ENCODE data around the gene MAEA. TPM values are rescaled to one million over a fixed set of nuclear protein-coding genes. Genes with fewer than 3 reads are reported as not detected.

Gene MAEA
- total and polyA plus RNA-seq, 10 of the 15 experiments (the other 5 are each of a cell fraction or from before 2014, with no cell fraction given), result 3.6 to 67.1 (median 54.6) TPM

DNA sequence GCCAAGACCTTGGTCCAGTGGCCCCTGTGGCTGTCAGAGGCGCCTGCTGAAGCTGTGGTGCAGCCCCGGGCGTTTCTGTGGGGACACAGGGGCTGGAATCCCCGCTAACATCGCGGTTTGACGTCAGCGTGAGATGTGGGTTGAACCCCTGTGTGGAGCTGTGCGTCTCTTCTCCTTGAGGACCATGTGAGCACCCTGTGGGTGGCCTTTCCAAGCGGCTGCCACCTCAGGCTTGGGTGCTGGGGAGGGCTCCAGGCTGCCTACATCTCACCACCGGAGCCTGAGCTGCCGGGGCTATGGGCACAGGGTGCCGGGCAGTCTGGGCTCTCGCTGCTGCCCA, 85.0 kb downstream of the MAEA start (continued):
- no peak for TF ChIP-seq CUX1 (IDR thresholded peaks at IDR 0.05; ENCODE audit: insufficient replicate concordance, low read depth, low read length)
- no peak for TF ChIP-seq POU2F2 (IDR thresholded peaks at IDR 0.05; ENCODE audit: borderline replicate concordance, low read depth, low read length)
- TF ChIP-seq CTCF (IDR thresholded peaks at IDR 0.05 in 2 of 3, conservative IDR thresholded peaks at IDR 0.05 in 1 of 3; ENCODE audit: control insufficient read depth in 2 of 3, extremely low read depth in 1 of 3, insufficient read depth in 1 of 3, low read depth in 3 of 3, low read length in 3 of 3), result no peak
- TF ChIP-seq, protein P1, sequence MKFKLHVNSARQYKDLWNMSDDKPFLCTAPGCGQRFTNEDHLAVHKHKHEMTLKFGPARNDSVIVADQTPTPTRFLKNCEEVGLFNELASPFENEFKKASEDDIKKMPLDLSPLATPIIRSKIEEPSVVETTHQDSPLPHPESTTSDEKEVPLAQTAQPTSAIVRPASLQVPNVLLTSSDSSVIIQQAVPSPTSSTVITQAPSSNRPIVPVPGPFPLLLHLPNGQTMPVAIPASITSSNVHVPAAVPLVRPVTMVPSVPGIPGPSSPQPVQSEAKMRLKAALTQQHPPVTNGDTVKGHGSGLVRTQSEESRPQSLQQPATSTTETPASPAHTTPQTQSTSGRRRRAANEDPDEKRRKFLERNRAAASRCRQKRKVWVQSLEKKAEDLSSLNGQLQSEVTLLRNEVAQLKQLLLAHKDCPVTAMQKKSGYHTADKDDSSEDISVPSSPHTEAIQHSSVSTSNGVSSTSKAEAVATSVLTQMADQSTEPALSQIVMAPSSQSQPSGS (IDR thresholded peaks at IDR 0.05; ENCODE audit: low read length), result no peak
- no peak for TF ChIP-seq SUZ12 (IDR thresholded peaks at IDR 0.05; ENCODE audit: unreplicated experiment)

All from GM12878 (cell line).